Embryonic facial prominence (tissue), 1 donor: ENCODE data around the gene ZNF318.
"Not testable (repeated sequence)": the region's sequence is repeated elsewhere in the genome, so short reads cannot be mapped to it uniquely, and the experiment has no call there.

Experiments used
- DNase-seq: peaks from one replicate; pipeline ENCODE4 v3.0.0-alpha.2; 2016; ENCODE audit errors: extremely low spot score

The ZNF318 gene

GRCh38 chr6:43369174-43370002 lies at the start of gene ZNF318:
TSS of gene ZNF318 (minus strand) at chr6:43369647. CDS start at chr6:43369365, 282 bp downstream.
- peak; percentile 98 for DNase-seq

- DNase-seq: no peak
Measured at GRCh38 chr6:43416935-43417334, 47.5 kb upstream of the ZNF318 start.

- not testable (repeated sequence) for DNase-seq
Measured at GRCh38 chr6:43415275-43415674, 45.8 kb upstream of the ZNF318 start.

- DNase-seq: no peak
Measured at GRCh38 chr6:43413002-43413401, 43.6 kb upstream of the ZNF318 start.

- DNase-seq: no peak
Measured at GRCh38 chr6:43412541-43412940, 43.1 kb upstream of the ZNF318 start.

GRCh38 chr6:43410776-43411175 lies 41.3 kb upstream of the ZNF318 start:
- not testable (repeated sequence) for DNase-seq

- no peak for DNase-seq
Measured at GRCh38 chr6:43408259-43408658, 38.8 kb upstream of the ZNF318 start.

- no peak for DNase-seq
Measured at GRCh38 chr6:43407296-43407695, 37.8 kb upstream of the ZNF318 start.

GRCh38 chr6:43405354-43405753 lies 35.9 kb upstream of the ZNF318 start:
- DNase-seq: no peak

- no peak for DNase-seq
Measured at GRCh38 chr6:43402820-43403219, 33.4 kb upstream of the ZNF318 start.

- no peak for DNase-seq
Measured at GRCh38 chr6:43401730-43402129, 32.3 kb upstream of the ZNF318 start.

- DNase-seq: no peak
Measured at GRCh38 chr6:43399932-43400487, 30.6 kb upstream of the ZNF318 start.

- DNase-seq: no peak
Measured at GRCh38 chr6:43396408-43397149, 27.1 kb upstream of the ZNF318 start.

- DNase-seq: no peak
Measured at GRCh38 chr6:43395776-43396175, 26.3 kb upstream of the ZNF318 start.

GRCh38 chr6:43394982-43395381 lies 25.5 kb upstream of the ZNF318 start:
- no peak for DNase-seq

GRCh38 chr6:43393602-43394001 lies 24.2 kb upstream of the ZNF318 start:
- no peak for DNase-seq

GRCh38 chr6:43393133-43393532 lies 23.7 kb upstream of the ZNF318 start:
- not testable (repeated sequence) for DNase-seq

- DNase-seq: no peak
Measured at GRCh38 chr6:43391440-43392031, 22.1 kb upstream of the ZNF318 start.

- DNase-seq: not testable (repeated sequence)
Measured at GRCh38 chr6:43390753-43391439, 21.4 kb upstream of the ZNF318 start.

- no peak for DNase-seq
Measured at GRCh38 chr6:43389730-43390295, 20.4 kb upstream of the ZNF318 start.

- DNase-seq: peak; percentile 40
Measured at GRCh38 chr6:43386492-43386891, 17.0 kb upstream of the ZNF318 start.
